HPDE6-E6E7 (cell line): ENCODE measurements around the gene HBA2.
"Not testable (repeated sequence)": the region's sequence is repeated elsewhere in the genome, so short reads cannot be mapped to it uniquely, and the experiment has no call there.

ENCODE experiments used
- DNase-seq: peaks from one replicate; pipeline ENCODE4 v3.0.0; 2011; ENCODE audit warnings: missing footprints; ENCODE audit errors: extremely low spot score

The HBA2 gene

GRCh38 chr16:194516-194915 is 21.8 kb downstream of the HBA2 start:
- DNase-seq = no peak

GRCh38 chr16:200388-200787 is 27.7 kb downstream of the HBA2 start:
- DNase-seq = no peak

GRCh38 chr16:203246-203645 is 30.6 kb downstream of the HBA2 start:
- no peak for DNase-seq

GRCh38 chr16:204046-204445 is 31.4 kb downstream of the HBA2 start:
- not testable (repeated sequence) for DNase-seq

- DNase-seq = not testable (repeated sequence)
Observed at GRCh38 chr16:209359-209758, 36.7 kb downstream of the HBA2 start.

- DNase-seq = not testable (repeated sequence)
Observed at GRCh38 chr16:211631-212180, 39.0 kb downstream of the HBA2 start.

GRCh38 chr16:212999-213398 is 40.3 kb downstream of the HBA2 start:
- DNase-seq = no peak

- DNase-seq = no peak
Observed at GRCh38 chr16:220021-220420, 47.3 kb downstream of the HBA2 start.
